H1 (cell line): Measurements from ENCODE around the gene PER2.

Source experiments
- ATF2 ChIP-seq: IDR thresholded peaks from 2 replicates; pipeline ENCODE4 v1.6.1; 2012; ENCODE audit warnings: low read length, inconsistent platforms
- CBX5 ChIP-seq: fragments of 300-800, 300-1000 bp; sonication (generic); IDR thresholded peaks from 2 replicates; pipeline ENCODE4 v1.7.1; 2016; ENCODE audit warnings: antibody characterized with exemption, low read length, low read depth
- EZH2 ChIP-seq: fragments of 200-600 bp; sonication (generic); IDR thresholded peaks from 2 replicates; pipeline ENCODE4 v1.7.1; 2012; ENCODE audit warnings: low read depth, mild to moderate bottlenecking, moderate library complexity, low read length, inconsistent platforms; ENCODE audit not compliant: severe bottlenecking
- KDM1A ChIP-seq: fragments of 200-600, 300-600 bp; sonication (generic); IDR thresholded peaks from 2 replicates; pipeline ENCODE4 v1.7.1; 2016; ENCODE audit warnings: mild to moderate bottlenecking, low read length, borderline replicate concordance
- KDM5A ChIP-seq: fragments of 200-600 bp; IDR thresholded peaks from 2 replicates; pipeline ENCODE4 v1.7.1; 2012; ENCODE audit warnings: mild to moderate bottlenecking, low read length, inconsistent platforms, mixed read lengths
- MAFK ChIP-seq: IDR thresholded peaks from 2 replicates; pipeline ENCODE4 v1.6.1; 2012; ENCODE audit warnings: low read depth, mild to moderate bottlenecking, improper control_type of control experiment, low read length
- RAD21 ChIP-seq, 2 experiments: IDR thresholded peaks in 1 of 2; conservative IDR thresholded peaks in 1 of 2; 2 replicates each; pipeline ENCODE4 v1.6.1; 2011; ENCODE audit warnings: low read depth in 2 of 2, low read length in 2 of 2, improper control_type of control experiment in 1 of 2, inconsistent platforms in 1 of 2, mild to moderate bottlenecking in 1 of 2, moderate library complexity in 1 of 2
- SIN3A ChIP-seq, 2 experiments: IDR thresholded peaks in 1 of 2; conservative IDR thresholded peaks in 1 of 2; 2 replicates each; pipeline ENCODE4 v1.6.1; 2011 to 2012; ENCODE audit warnings: low read length in 2 of 2, improper control_type of control experiment in 1 of 2, low read depth in 1 of 2, mild to moderate bottlenecking in 1 of 2
- TF ChIP-seq, protein P1 (sequence below), 3 experiments: IDR thresholded peaks; 1 replicate in 2 of 3; 2 replicates in 1 of 3; pipeline versions ENCODE4 v1.5.1 to v1.6.1; 2011; ENCODE audit warnings: low read length in 3 of 3, mild to moderate bottlenecking in 3 of 3, inconsistent platforms in 2 of 3, low read depth in 1 of 3, moderate library complexity in 1 of 3; ENCODE audit not compliant: insufficient read depth in 1 of 3; ENCODE audit errors: control extremely low read depth in 1 of 3

DNA sequence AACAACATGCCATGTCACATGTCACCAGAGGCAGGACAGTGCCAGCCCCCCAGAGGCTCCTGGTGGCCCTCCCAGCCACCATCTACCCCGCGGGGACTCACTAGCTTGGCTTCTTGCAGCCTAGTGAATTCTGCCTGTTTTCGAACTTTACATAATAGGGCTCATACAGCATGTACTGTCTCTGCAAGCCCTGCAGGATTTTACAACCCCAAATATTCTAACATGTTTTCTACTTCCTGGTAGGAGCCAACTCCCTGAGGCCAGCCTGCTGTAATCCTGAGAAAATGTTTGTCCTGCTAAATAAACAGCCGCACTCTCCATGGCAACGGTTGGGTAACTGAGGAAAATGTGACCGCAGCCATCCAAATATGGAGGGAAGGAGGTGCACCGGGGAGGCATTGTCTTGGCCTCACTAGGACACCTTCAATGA is 2.7 kb downstream of the PER2 start:
- TF ChIP-seq CBX5 (no peak), KDM5A (no peak), SIN3A (conservative IDR thresholded peaks at IDR 0.05 in 1 of 2, IDR thresholded peaks at IDR 0.05 in 1 of 2; ENCODE audit: low read depth in 1 of 2, low read length in 2 of 2) (no peak), MAFK (no peak), EZH2 (no peak), RAD21 (IDR thresholded peaks at IDR 0.05 in 1 of 2, conservative IDR thresholded peaks at IDR 0.05 in 1 of 2; ENCODE audit: low read depth in 2 of 2, low read length in 2 of 2) (no peak), ATF2 (no peak), KDM1A (no peak)
- TF ChIP-seq, protein P1, sequence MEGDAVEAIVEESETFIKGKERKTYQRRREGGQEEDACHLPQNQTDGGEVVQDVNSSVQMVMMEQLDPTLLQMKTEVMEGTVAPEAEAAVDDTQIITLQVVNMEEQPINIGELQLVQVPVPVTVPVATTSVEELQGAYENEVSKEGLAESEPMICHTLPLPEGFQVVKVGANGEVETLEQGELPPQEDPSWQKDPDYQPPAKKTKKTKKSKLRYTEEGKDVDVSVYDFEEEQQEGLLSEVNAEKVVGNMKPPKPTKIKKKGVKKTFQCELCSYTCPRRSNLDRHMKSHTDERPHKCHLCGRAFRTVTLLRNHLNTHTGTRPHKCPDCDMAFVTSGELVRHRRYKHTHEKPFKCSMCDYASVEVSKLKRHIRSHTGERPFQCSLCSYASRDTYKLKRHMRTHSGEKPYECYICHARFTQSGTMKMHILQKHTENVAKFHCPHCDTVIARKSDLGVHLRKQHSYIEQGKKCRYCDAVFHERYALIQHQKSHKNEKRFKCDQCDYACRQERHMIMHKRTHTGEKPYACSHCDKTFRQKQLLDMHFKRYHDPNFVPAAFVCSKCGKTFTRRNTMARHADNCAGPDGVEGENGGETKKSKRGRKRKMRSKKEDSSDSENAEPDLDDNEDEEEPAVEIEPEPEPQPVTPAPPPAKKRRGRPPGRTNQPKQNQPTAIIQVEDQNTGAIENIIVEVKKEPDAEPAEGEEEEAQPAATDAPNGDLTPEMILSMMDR (IDR thresholded peaks at IDR 0.05; ENCODE audit: control extremely low read depth in 1 of 3, insufficient read depth in 1 of 3, low read depth in 1 of 3, low read length in 3 of 3): no peak
